CD14-positive monocyte (primary cell): ENCODE data around the gene TRAF3. TPM values are rescaled to one million over a fixed set of nuclear protein-coding genes. Genes with fewer than 3 reads are reported as not detected.
A peak's percentile ranks its signal among the peaks of the same experiment; 100 is the strongest.

ENCODE experiments used
- DNase-seq, 3 donors: peaks; one replicate each; pipeline ENCODE4 v3.0.0-alpha.2; 2011 to 2022
- H2AFZ ChIP-seq: 2 replicates; pipeline ENCODE4 v1.6.0; 2012; ENCODE audit warnings: mild to moderate bottlenecking, low read depth, low read length, inconsistent platforms; ENCODE audit not compliant: insufficient read depth, poor library complexity, severe bottlenecking
- H3K27ac ChIP-seq, 2 donors: 1 replicate in 1 of 2; 2 replicates in 1 of 2; pipeline ENCODE4 v1.5.1; 2012 to 2013; ENCODE audit warnings: low read length in 2 of 2, control low read depth in 1 of 2, inconsistent platforms in 1 of 2, low read depth in 1 of 2, mild to moderate bottlenecking in 1 of 2
- H3K27me3 ChIP-seq, 2 donors: one replicate each; pipeline versions ENCODE4 v1.6.0 to v1.6.1; 2011 to 2013; ENCODE audit warnings: low read length in 2 of 2; ENCODE audit not compliant: control insufficient read depth in 2 of 2, insufficient read depth in 2 of 2
- H3K36me3 ChIP-seq, 2 donors: replicated peaks in 1 of 2; 1 replicate in 1 of 2; 2 replicates in 1 of 2; pipeline versions ENCODE4 v1.5.1 to v1.6.1; 2012 to 2013; ENCODE audit warnings: low read length in 2 of 2, control low read depth in 1 of 2, inconsistent platforms in 1 of 2, mild to moderate bottlenecking in 1 of 2; ENCODE audit not compliant: insufficient read depth in 2 of 2, control insufficient read depth in 1 of 2
- H3K4me1 ChIP-seq, 2 donors: 1 replicate in 1 of 2; 2 replicates in 1 of 2; pipeline versions ENCODE4 v1.5.1 to v1.6.1; 2012 to 2013; ENCODE audit warnings: low read length in 2 of 2, control low read depth in 1 of 2, inconsistent platforms in 1 of 2, mild to moderate bottlenecking in 1 of 2, moderate library complexity in 1 of 2; ENCODE audit not compliant: insufficient read depth in 2 of 2, control insufficient read depth in 1 of 2
- H3K4me2 ChIP-seq: replicated peaks from 2 replicates; pipeline ENCODE3; 2012; ENCODE audit warnings: low read length, moderate library complexity, mild to moderate bottlenecking; ENCODE audit not compliant: poor library complexity, severe bottlenecking; ENCODE audit errors: extremely low read depth
- H3K4me3 ChIP-seq, 3 experiments: fragments of 200-600 bp in 1 of 3; sonication (generic) in 1 of 3; replicated peaks in 1 of 3; 1 replicate in 2 of 3; 2 replicates in 1 of 3; pipeline ENCODE4 v1.5.1; 2011 to 2013; ENCODE audit warnings: low read length in 3 of 3, mild to moderate bottlenecking in 3 of 3, control low read depth in 2 of 3, low read depth in 2 of 3, inconsistent platforms in 1 of 3, moderate library complexity in 1 of 3
- H3K79me2 ChIP-seq: 2 replicates; pipeline ENCODE4 v1.6.0; 2012; ENCODE audit warnings: mild to moderate bottlenecking, control low read depth, inconsistent platforms, low read length, moderate library complexity; ENCODE audit not compliant: insufficient read depth
- H3K9ac ChIP-seq: 2 replicates; pipeline ENCODE4 v1.6.0; 2017; ENCODE audit warnings: low read length, mild to moderate bottlenecking; ENCODE audit not compliant: insufficient read depth, poor library complexity, severe bottlenecking
- H3K9me3 ChIP-seq, 2 donors: replicated peaks in 1 of 2; 1 replicate in 1 of 2; 2 replicates in 1 of 2; pipeline versions ENCODE4 v1.5.1 to v1.6.1; 2012 to 2013; ENCODE audit warnings: low read length in 2 of 2, control low read depth in 1 of 2; ENCODE audit not compliant: control insufficient read depth in 1 of 2, insufficient read depth in 1 of 2
- H4K20me1 ChIP-seq: 2 replicates; pipeline ENCODE4 v1.6.0; 2012; ENCODE audit warnings: mild to moderate bottlenecking, low read length, control low read depth, moderate library complexity; ENCODE audit not compliant: insufficient read depth
- H3K27ac Mint-ChIP-seq, 7 donors: one replicate each; pipeline ENCODE4 v1.8.0; 2020; ENCODE audit warnings: mild to moderate bottlenecking in 7 of 7, mixed read lengths in 7 of 7, moderate library complexity in 6 of 7, inconsistent platforms in 2 of 7
- H3K27me3 Mint-ChIP-seq, 3 donors: one replicate each; pipeline ENCODE4 v1.8.0; 2021 to 2022; ENCODE audit warnings: low read depth in 3 of 3, mild to moderate bottlenecking in 3 of 3, mixed read lengths in 3 of 3, moderate library complexity in 3 of 3, inconsistent platforms in 1 of 3
- H3K36me3 Mint-ChIP-seq, 2 donors: one replicate each; pipeline ENCODE4 v1.8.0; 2020; ENCODE audit warnings: mixed read lengths in 2 of 2, inconsistent platforms in 1 of 2, mild to moderate bottlenecking in 1 of 2
- H3K4me1 Mint-ChIP-seq: one replicate; pipeline ENCODE4 v1.8.0; 2020; ENCODE audit warnings: mild to moderate bottlenecking, mixed read lengths
- H3K4me3 Mint-ChIP-seq, 2 donors: one replicate each; pipeline ENCODE4 v1.8.0; 2020; ENCODE audit warnings: mild to moderate bottlenecking in 2 of 2, mixed read lengths in 2 of 2, moderate library complexity in 1 of 2
- H3K9me3 Mint-ChIP-seq, 7 donors: one replicate each; pipeline ENCODE4 v1.8.0; 2020 to 2022; ENCODE audit warnings: mixed read lengths in 7 of 7, mild to moderate bottlenecking in 6 of 7, moderate library complexity in 6 of 7, inconsistent platforms in 2 of 7
- CTCF ChIP-seq: fragments of 200-600 bp; IDR thresholded peaks from one replicate; pipeline ENCODE4 v1.8.0; 2022; ENCODE audit warnings: antibody characterized with exemption, mild to moderate bottlenecking
- WGBS: methylation state at CpG from one replicate; pipeline ENCODE4 v1.1.5; 2013; ENCODE audit warnings: missing lambda C conversion rate; ENCODE audit not compliant: insufficient coverage; 5-methylcytosine and 5-hydroxymethylcytosine counted together
- intact Hi-C, 2 donors: fragments of 100-400 bp; cut with micrococcal nuclease; formaldehyde crosslinking; loops; one replicate each; pipeline versions ENCODE4 v1.15.0 to v1.15.1; 2023
- polyA plus RNA-seq, 3 donors: library from polyadenylated mRNA; depleted of rRNA in 1 of 3; unstranded in 2 of 3; stranded (reverse) in 1 of 3; fragments of 300-500 nt in 2 of 3; fragments of >200 nt in 1 of 3; fragmentation: Illumina TruSeq in 2 of 3; gene quantifications; 1 replicate in 2 of 3; 2 replicates in 1 of 3; pipeline ENCODE4 v1.2.3, GENCODE V29; 2012 to 2021

Gene TRAF3
- polyA plus RNA-seq, 3 donors: 12.0 to 37.6 (median 17.3) TPM

- Mint-ChIP-seq H3K9me3 (peaks cover 0 to 2% (median 0%) of the 10 kb centered on the region in 7 donors), H3K4me1 (peaks cover 13% of the 10 kb centered on the region), H3K36me3 (peaks cover 57 to 78% of the 10 kb centered on the region in 2 donors), H3K27me3 (no peaks in the 10 kb centered on the region), H3K4me3 (no peak overlapping the region), H3K27ac (no peak overlapping the region)
- 95% methylated on average over 4 of the region's 8 CpGs for WGBS
- no peaks in the 10 kb centered on the region for H3K27me3 ChIP-seq
- H4K20me1 ChIP-seq: no peaks in the 10 kb centered on the region
- no peaks in the 10 kb centered on the region for H3K9me3 ChIP-seq
- H3K27ac ChIP-seq: no peak overlapping the region
- H3K9ac ChIP-seq: no peak overlapping the region
- H3K4me1 ChIP-seq: peaks cover 11 to 12% of the 10 kb centered on the region in 2 donors
- no peaks in the 10 kb centered on the region for H3K79me2 ChIP-seq
- intact Hi-C loops: no loop called here
- DNase-seq: no peak
- H3K4me2 ChIP-seq: no peak overlapping the region
- H3K36me3 ChIP-seq: peaks cover 10 to 61% of the 10 kb centered on the region in 2 donors
- H2AFZ ChIP-seq: no peak overlapping the region
- no peak overlapping the region for H3K4me3 ChIP-seq
- no peak for TF ChIP-seq CTCF
These were observed 174.6 kb downstream of the TRAF3 start for GRCh38 chr14:102951799-102952198.

GRCh38 chr14:102952276-102952675 lies 175.0 kb downstream of the TRAF3 start:
- intact Hi-C loops: no loop called here
- Histone ChIP-seq H3K4me3 (no peak overlapping the region), H3K27me3 (no peaks in the 10 kb centered on the region), H3K4me2 (no peak overlapping the region), H3K9ac (no peak overlapping the region), H3K4me1 (peaks cover 11 to 12% of the 10 kb centered on the region in 2 donors), H4K20me1 (no peaks in the 10 kb centered on the region), H3K9me3 (no peaks in the 10 kb centered on the region), H2AFZ (no peak overlapping the region), H3K79me2 (no peaks in the 10 kb centered on the region), H3K27ac (no peak overlapping the region), H3K36me3 (peaks cover 11 to 60% of the 10 kb centered on the region in 2 donors)
- no peaks in the 10 kb centered on the region for H3K27me3 Mint-ChIP-seq
- no peak for DNase-seq
- H3K36me3 Mint-ChIP-seq: peaks cover 55 to 79% of the 10 kb centered on the region in 2 donors
- H3K27ac Mint-ChIP-seq: no peak overlapping the region
- peaks cover 13% of the 10 kb centered on the region for H3K4me1 Mint-ChIP-seq
- 98% methylated on average over 5 of the region's 6 CpGs for WGBS
- peak overlapping the region in 1 of 2 donors; percentile 6 for H3K4me3 Mint-ChIP-seq
- TF ChIP-seq CTCF: no peak
- peaks cover 0 to 2% (median 0%) of the 10 kb centered on the region in 7 donors for H3K9me3 Mint-ChIP-seq
